Osteoblast (primary cell): ENCODE measurements around the gene LRRC28. TPM values are rescaled to one million over a fixed set of nuclear protein-coding genes. Genes with fewer than 3 reads are reported as not detected.
"Not testable (repeated sequence)": the region's sequence is repeated elsewhere in the genome, so short reads cannot be mapped to it uniquely, and the experiment has no call there.

Source experiments
- DNase-seq: peaks from one replicate; pipeline ENCODE4 v3.0.0; 2011; ENCODE audit warnings: low spot score, mixed read lengths; ENCODE audit not compliant: insufficient read length; ENCODE audit errors: missing footprints
- H2AFZ ChIP-seq: 2 replicates; pipeline ENCODE4 v1.6.0; 2011; ENCODE audit warnings: mild to moderate bottlenecking, low read length
- H3K27ac ChIP-seq: 2 replicates; pipeline ENCODE4 v1.5.1; 2011; ENCODE audit warnings: mild to moderate bottlenecking, low read depth, low read length, moderate library complexity
- H3K27me3 ChIP-seq: 2 replicates; pipeline ENCODE4 v1.6.0; 2012; ENCODE audit warnings: mild to moderate bottlenecking, control low read depth, inconsistent platforms, low read length, moderate library complexity; ENCODE audit not compliant: insufficient read depth
- H3K36me3 ChIP-seq: 2 replicates; pipeline ENCODE4 v1.5.1; 2011; ENCODE audit warnings: mild to moderate bottlenecking, low read length, control low read depth, moderate library complexity; ENCODE audit not compliant: insufficient read depth
- H3K4me1 ChIP-seq: 2 replicates; pipeline ENCODE4 v1.5.1; 2011; ENCODE audit warnings: mild to moderate bottlenecking, low read length, control low read depth, moderate library complexity; ENCODE audit not compliant: insufficient read depth
- H3K4me2 ChIP-seq: 2 replicates; pipeline ENCODE4 v1.6.0; 2011; ENCODE audit warnings: mild to moderate bottlenecking, low read length; ENCODE audit not compliant: insufficient read depth
- H3K4me3 ChIP-seq: fragments of 200-600 bp; sonication (generic); 3 replicates; pipeline ENCODE4 v1.5.1; 2012; ENCODE audit warnings: mild to moderate bottlenecking, low read length, inconsistent platforms; ENCODE audit not compliant: insufficient read depth
- H3K79me2 ChIP-seq: 2 replicates; pipeline ENCODE4 v1.6.0; 2012; ENCODE audit warnings: mild to moderate bottlenecking, low read length, control low read depth, inconsistent platforms; ENCODE audit not compliant: insufficient read depth
- H3K9me3 ChIP-seq: 2 replicates; pipeline ENCODE4 v1.5.1; 2011; ENCODE audit warnings: low read depth, low read length, control low read depth
- H4K20me1 ChIP-seq: 2 replicates; pipeline ENCODE4 v1.6.0; 2012; ENCODE audit warnings: mild to moderate bottlenecking, low read length, control low read depth; ENCODE audit not compliant: insufficient read depth
- CTCF ChIP-seq: IDR thresholded peaks from 2 replicates; pipeline ENCODE4 v1.5.1; 2011; ENCODE audit warnings: mild to moderate bottlenecking, low read depth, low read length, moderate library complexity; ENCODE audit errors: extremely low read depth
- total RNA-seq: library from RNA; depleted of rRNA; stranded (reverse); fragments of >200 nt; gene quantifications from 2 replicates; pipeline ENCODE4 v1.2.3, GENCODE V29; 2012

Gene LRRC28
- total RNA-seq, 1 donor, result 32.6 TPM

- no peaks in the 10 kb centered on the region for H3K27me3 ChIP-seq
- no peak for DNase-seq
- H3K4me3 ChIP-seq, result no peak overlapping the region
These were observed 18.5 kb upstream of the LRRC28 start for GRCh38 chr15:99232740-99233139.

GRCh38 chr15:99234160-99234559, 17.1 kb upstream of the LRRC28 start:
- peaks cover 11% of the 10 kb centered on the region for H3K79me2 ChIP-seq
- not testable (repeated sequence) for H3K9me3 ChIP-seq, DNase-seq, H3K4me3 ChIP-seq, H3K36me3 ChIP-seq, H3K4me2 ChIP-seq, H3K27me3 ChIP-seq, H4K20me1 ChIP-seq, H2AFZ ChIP-seq, H3K4me1 ChIP-seq, H3K27ac ChIP-seq

More at GRCh38 chr15:99232740-99233139, 18.5 kb upstream of the LRRC28 start:
- Histone ChIP-seq H3K4me2 (no peak overlapping the region), H3K79me2 (peaks cover 6% of the 10 kb centered on the region), H3K27ac (no peak overlapping the region), H3K36me3 (peaks cover 11% of the 10 kb centered on the region), H3K4me1 (no peaks in the 10 kb centered on the region), H4K20me1 (no peaks in the 10 kb centered on the region), H3K9me3 (no peaks in the 10 kb centered on the region), H2AFZ (no peak overlapping the region)
- TF ChIP-seq CTCF, result no peak

- Histone ChIP-seq H3K4me1 (peaks cover 6% of the 10 kb centered on the region), H3K36me3 (peaks cover 11% of the 10 kb centered on the region), H3K4me2 (no peak overlapping the region), H2AFZ (no peak overlapping the region), H3K79me2 (peaks cover 32% of the 10 kb centered on the region), H3K27me3 (no peaks in the 10 kb centered on the region), H3K27ac (no peak overlapping the region), H3K4me3 (no peak overlapping the region), H4K20me1 (peaks cover 2% of the 10 kb centered on the region), H3K9me3 (no peaks in the 10 kb centered on the region)
- DNase-seq, result peak; percentile 52
- TF ChIP-seq CTCF, result no peak
These were observed 12.4 kb upstream of the LRRC28 start for GRCh38 chr15:99238849-99239248.

GRCh38 chr15:99239545-99240198, 11.6 kb upstream of the LRRC28 start:
- peak overlapping the region; percentile 51 for H3K27ac ChIP-seq
- DNase-seq, result no peak

More at GRCh38 chr15:99239545-99240198, 11.6 kb upstream of the LRRC28 start:
- H3K36me3 ChIP-seq, result peaks cover 11% of the 10 kb centered on the region
- H4K20me1 ChIP-seq, result peaks cover 2% of the 10 kb centered on the region
- no peak overlapping the region for H3K4me3 ChIP-seq
- H2AFZ ChIP-seq, result no peak overlapping the region
- H3K79me2 ChIP-seq, result peaks cover 32% of the 10 kb centered on the region
- H3K9me3 ChIP-seq, result no peaks in the 10 kb centered on the region
- no peaks in the 10 kb centered on the region for H3K27me3 ChIP-seq
- no peak overlapping the region for H3K4me2 ChIP-seq
- peaks cover 6% of the 10 kb centered on the region for H3K4me1 ChIP-seq
- no peak for TF ChIP-seq CTCF
